K562 (cell line): ENCODE data around the gene GRB2. TPM values are rescaled to one million over a fixed set of nuclear protein-coding genes. Genes with fewer than 3 reads are reported as not detected.

Experiments used
- BRD4 ChIP-seq: fragments of 200-600 bp; sonication (generic); IDR thresholded peaks from 2 replicates; pipeline ENCODE4 v1.6.1; 2017; ENCODE audit warnings: inconsistent platforms
- CBFA2T2 ChIP-seq: fragments of 450-650 bp; conservative IDR thresholded peaks from 2 replicates; pipeline ENCODE4 v1.6.1; 2017; ENCODE audit warnings: mild to moderate bottlenecking
- CSDE1 ChIP-seq, 2 experiments: fragments of 450-650 bp; IDR thresholded peaks; 2 replicates each; pipeline ENCODE4 v1.6.1; 2016; ENCODE audit warnings: mild to moderate bottlenecking in 1 of 2
- GATAD2B ChIP-seq: fragments of 450-650 bp; IDR thresholded peaks from 2 replicates; pipeline ENCODE4 v1.6.1; 2017; ENCODE audit warnings: mild to moderate bottlenecking, borderline replicate concordance
- HDAC8 ChIP-seq: fragments of 450-650 bp; IDR thresholded peaks from 2 replicates; pipeline ENCODE4 v1.6.1; 2016; ENCODE audit warnings: mild to moderate bottlenecking, missing genetic modification characterization, moderate library complexity, missing compliant biosample characterization
- HMG20A ChIP-seq: fragments of 450-650 bp; formaldehyde crosslinking; conservative IDR thresholded peaks from 2 replicates; pipeline ENCODE4 v1.4.0; 2020; ENCODE audit warnings: mild to moderate bottlenecking, mixed read lengths
- KDM4B ChIP-seq, 2 experiments: fragments of 450-650 bp in 1 of 2; sonication (generic) in 1 of 2; IDR thresholded peaks; 2 replicates each; pipeline ENCODE4 v1.6.1; 2016 to 2017; ENCODE audit warnings: borderline replicate concordance in 2 of 2, antibody characterized with exemption in 1 of 2, low read depth in 1 of 2, mild to moderate bottlenecking in 1 of 2
- KLF6 ChIP-seq: fragments of 250-450 bp; sonication (Bioruptor Pico); IDR thresholded peaks from 2 replicates; pipeline ENCODE4 v1.4.0; 2020; ENCODE audit warnings: mild to moderate bottlenecking, moderate library complexity, borderline replicate concordance
- NCOA2 ChIP-seq, 2 experiments: fragments of 450-650 bp; IDR thresholded peaks; 2 replicates each; pipeline ENCODE4 v1.6.1; 2018; ENCODE audit warnings: mild to moderate bottlenecking in 2 of 2, moderate library complexity in 1 of 2; ENCODE audit not compliant: partially characterized antibody in 2 of 2
- NFRKB ChIP-seq: fragments of 450-650 bp; IDR thresholded peaks from 2 replicates; pipeline ENCODE4 v1.6.1; 2016; ENCODE audit warnings: low read depth
- OTX1 ChIP-seq: fragments of 450-650 bp; formaldehyde crosslinking; IDR thresholded peaks from 2 replicates; pipeline ENCODE4 v1.4.0; 2022; ENCODE audit warnings: mild to moderate bottlenecking
- PCBP1 ChIP-seq: fragments of 200-400 bp; formaldehyde crosslinking; IDR thresholded peaks from 2 replicates; pipeline ENCODE4 v1.6.1; 2018; ENCODE audit warnings: mild to moderate bottlenecking, low read depth, low read length; ENCODE audit not compliant: poor library complexity, severe bottlenecking
- POLR2B ChIP-seq: fragments of 450-650 bp; IDR thresholded peaks from 2 replicates; pipeline ENCODE4 v1.6.1; 2018; ENCODE audit warnings: low read depth; ENCODE audit not compliant: partially characterized antibody
- POLR3A ChIP-seq: IDR thresholded peaks from 2 replicates; pipeline ENCODE4 v1.6.1; 2011; ENCODE audit warnings: borderline replicate concordance, mild to moderate bottlenecking, moderate library complexity; ENCODE audit not compliant: insufficient read length, insufficient read depth; ENCODE audit errors: extremely low read depth
- TSC22D4 ChIP-seq: fragments of 450-650 bp; IDR thresholded peaks from 2 replicates; pipeline ENCODE4 v1.6.1; 2016; ENCODE audit warnings: missing genetic modification characterization, missing biosample characterization, control low read depth
- ZBTB7A ChIP-seq: IDR thresholded peaks from 2 replicates; pipeline ENCODE4 v1.6.1; 2011; ENCODE audit warnings: low read depth, mild to moderate bottlenecking, low read length, moderate library complexity, borderline replicate concordance; ENCODE audit not compliant: control insufficient read depth
- ZFX ChIP-seq: sonication (generic); formaldehyde crosslinking; IDR thresholded peaks from 2 replicates; pipeline ENCODE4 v1.8.0; 2022; ENCODE audit warnings: mild to moderate bottlenecking, missing genetic modification reagents, moderate library complexity
- ZNF253 ChIP-seq: fragments of 250-450 bp; sonication (Bioruptor Pico); conservative IDR thresholded peaks from 2 replicates; pipeline ENCODE4 v1.6.1; 2021; ENCODE audit warnings: mild to moderate bottlenecking
- ZNF436 ChIP-seq: fragments of 250-450, 450-650 bp; sonication (Bioruptor Pico); formaldehyde crosslinking; IDR thresholded peaks from 2 replicates; pipeline ENCODE4 v1.7.0; 2020; ENCODE audit warnings: mild to moderate bottlenecking
- ZNF518B ChIP-seq: fragments of 250-450 bp; sonication (Bioruptor Pico); IDR thresholded peaks from 2 replicates; pipeline ENCODE4 v1.5.0; 2021; ENCODE audit warnings: mild to moderate bottlenecking, moderate library complexity
- polyA plus RNA-seq, 8 experiments: library from polyadenylated mRNA; depleted of rRNA in 4 of 8; stranded (reverse) in 5 of 8; unstranded in 3 of 8; fragments of >200 nt; fragmentation: Nextera tagmentation in 2 of 8; fragmentation: Illumina TruSeq in 1 of 8; extraction: Ambion mirVana in 2 of 8; extraction: Trizol in 1 of 8; gene quantifications; 2 replicates each; pipeline versions ENCODE4 v1.2.1 to v1.2.3, GENCODE V29; 2011 to 2014; ENCODE audit warnings: inconsistent platforms in 1 of 8, missing spikeins in 1 of 8
- total RNA-seq, 7 experiments: library from RNA; depleted of rRNA in 6 of 7; stranded (reverse); fragments of >200 nt in 6 of 7; fragmentation: Illumina TruSeq in 2 of 7; extraction: Trizol in 2 of 7; gene quantifications; 2 replicates each; pipeline versions ENCODE4 v1.2.1 to v1.2.3, GENCODE V29; 2011 to 2021; ENCODE audit warnings: low replicate concordance in 1 of 7
- TF ChIP-seq, protein P1 (sequence below), 2 experiments: fragments of 450-650 bp in 1 of 2; IDR thresholded peaks; 2 replicates each; pipeline ENCODE4 v1.6.1; 2011 to 2017; ENCODE audit warnings: low read depth in 2 of 2, antibody characterized with exemption in 1 of 2, borderline replicate concordance in 1 of 2, low read length in 1 of 2, mild to moderate bottlenecking in 1 of 2, mixed read lengths in 1 of 2; ENCODE audit not compliant: control insufficient read depth in 1 of 2
- TF ChIP-seq, protein P2 (sequence below): fragments of 450-650 bp; IDR thresholded peaks from 2 replicates; pipeline ENCODE4 v1.6.1; 2014; ENCODE audit warnings: low read depth, mild to moderate bottlenecking, moderate library complexity, borderline replicate concordance

Gene GRB2
- total and polyA plus RNA-seq, 9 of the 15 experiments (the other 6 are each of a cell fraction or from before 2014, with no cell fraction given) = 57.2 to 136 (median 84.8) TPM

GRCh38 chr17:75346906-75347305, 58.6 kb downstream of the GRB2 start (continued):
- TF ChIP-seq, protein P1, sequence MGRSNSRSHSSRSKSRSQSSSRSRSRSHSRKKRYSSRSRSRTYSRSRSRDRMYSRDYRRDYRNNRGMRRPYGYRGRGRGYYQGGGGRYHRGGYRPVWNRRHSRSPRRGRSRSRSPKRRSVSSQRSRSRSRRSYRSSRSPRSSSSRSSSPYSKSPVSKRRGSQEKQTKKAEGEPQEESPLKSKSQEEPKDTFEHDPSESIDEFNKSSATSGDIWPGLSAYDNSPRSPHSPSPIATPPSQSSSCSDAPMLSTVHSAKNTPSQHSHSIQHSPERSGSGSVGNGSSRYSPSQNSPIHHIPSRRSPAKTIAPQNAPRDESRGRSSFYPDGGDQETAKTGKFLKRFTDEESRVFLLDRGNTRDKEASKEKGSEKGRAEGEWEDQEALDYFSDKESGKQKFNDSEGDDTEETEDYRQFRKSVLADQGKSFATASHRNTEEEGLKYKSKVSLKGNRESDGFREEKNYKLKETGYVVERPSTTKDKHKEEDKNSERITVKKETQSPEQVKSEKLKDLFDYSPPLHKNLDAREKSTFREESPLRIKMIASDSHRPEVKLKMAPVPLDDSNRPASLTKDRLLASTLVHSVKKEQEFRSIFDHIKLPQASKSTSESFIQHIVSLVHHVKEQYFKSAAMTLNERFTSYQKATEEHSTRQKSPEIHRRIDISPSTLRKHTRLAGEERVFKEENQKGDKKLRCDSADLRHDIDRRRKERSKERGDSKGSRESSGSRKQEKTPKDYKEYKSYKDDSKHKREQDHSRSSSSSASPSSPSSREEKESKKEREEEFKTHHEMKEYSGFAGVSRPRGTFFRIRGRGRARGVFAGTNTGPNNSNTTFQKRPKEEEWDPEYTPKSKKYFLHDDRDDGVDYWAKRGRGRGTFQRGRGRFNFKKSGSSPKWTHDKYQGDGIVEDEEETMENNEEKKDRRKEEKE (IDR thresholded peaks at IDR 0.05; ENCODE audit: borderline replicate concordance in 1 of 2, control insufficient read depth in 1 of 2, low read depth in 2 of 2, low read length in 1 of 2) = no peak
- TF ChIP-seq POLR3A (no peak), NCOA2 (IDR thresholded peaks at IDR 0.05; ENCODE audit: partially characterized antibody in 2 of 2) (no peak), HMG20A (no peak), BRD4 (no peak), PCBP1 (no peak), TSC22D4 (tag) (no peak), ZBTB7A (no peak; the same call in 1 of the 2 replicates), POLR2B (no peak), HDAC8 (tag) (no peak), OTX1 (CRISPR knock-in tag) (no peak), CSDE1 (IDR thresholded peaks at IDR 0.05) (no peak), CBFA2T2 (peak; percentile 82), ZFX (CRISPR knock-in tag) (0 out of 2 replicates have a peak, but pooled peaks have one; percentile 23), ZNF436 (CRISPR knock-in tag) (no peak), ZNF518B (no peak), KLF6 (CRISPR knock-in tag) (no peak), GATAD2B (0 out of 2 replicates have a peak, but pooled peaks have one; percentile 25), ZNF253 (no peak), NFRKB (no peak), KDM4B (IDR thresholded peaks at IDR 0.05; ENCODE audit: borderline replicate concordance in 2 of 2, low read depth in 1 of 2) (no peak)
- TF ChIP-seq, protein P2, sequence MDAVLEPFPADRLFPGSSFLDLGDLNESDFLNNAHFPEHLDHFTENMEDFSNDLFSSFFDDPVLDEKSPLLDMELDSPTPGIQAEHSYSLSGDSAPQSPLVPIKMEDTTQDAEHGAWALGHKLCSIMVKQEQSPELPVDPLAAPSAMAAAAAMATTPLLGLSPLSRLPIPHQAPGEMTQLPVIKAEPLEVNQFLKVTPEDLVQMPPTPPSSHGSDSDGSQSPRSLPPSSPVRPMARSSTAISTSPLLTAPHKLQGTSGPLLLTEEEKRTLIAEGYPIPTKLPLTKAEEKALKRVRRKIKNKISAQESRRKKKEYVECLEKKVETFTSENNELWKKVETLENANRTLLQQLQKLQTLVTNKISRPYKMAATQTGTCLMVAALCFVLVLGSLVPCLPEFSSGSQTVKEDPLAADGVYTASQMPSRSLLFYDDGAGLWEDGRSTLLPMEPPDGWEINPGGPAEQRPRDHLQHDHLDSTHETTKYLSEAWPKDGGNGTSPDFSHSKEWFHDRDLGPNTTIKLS = no peak
